HG03558 (cell line): Measurements from ENCODE around the gene HCFC1.

ENCODE experiments used
- ATAC-seq: cut with Tn5 transposase; IDR thresholded peaks from one replicate; pipeline ENCODE4 v1.9.1; 2021; ENCODE audit warnings: moderate number of reproducible peaks; ENCODE audit not compliant: unreplicated experiment; ENCODE audit errors: extremely low read depth

Gene HCFC1

GRCh38 chrX:153960786-153961185 is 10.8 kb downstream of the HCFC1 start:
- ATAC-seq = no peak

GRCh38 chrX:153960077-153960476 is 11.5 kb downstream of the HCFC1 start:
- ATAC-seq = no peak

- no peak for ATAC-seq
Observed at GRCh38 chrX:153959649-153960048, 12.0 kb downstream of the HCFC1 start.

- no peak for ATAC-seq
Observed at GRCh38 chrX:153958605-153959004, 13.0 kb downstream of the HCFC1 start.

- ATAC-seq = no peak
Observed at GRCh38 chrX:153957224-153957623, 14.4 kb downstream of the HCFC1 start.

- no peak for ATAC-seq
Observed at GRCh38 chrX:153956044-153956907, 15.3 kb downstream of the HCFC1 start.

- no peak for ATAC-seq
Observed at GRCh38 chrX:153955228-153955732, 16.3 kb downstream of the HCFC1 start.

GRCh38 chrX:153954558-153955227 is 16.9 kb downstream of the HCFC1 start:
- ATAC-seq = no peak

- ATAC-seq = no peak
Observed at GRCh38 chrX:153953892-153954557, 17.6 kb downstream of the HCFC1 start.

- no peak for ATAC-seq
Observed at GRCh38 chrX:153953342-153953830, 18.2 kb downstream of the HCFC1 start.

GRCh38 chrX:153952373-153953026 is 19.1 kb downstream of the HCFC1 start:
- ATAC-seq = no peak

GRCh38 chrX:153951683-153952372 is 19.8 kb downstream of the HCFC1 start:
- no peak for ATAC-seq

GRCh38 chrX:153950127-153950526 is 21.5 kb downstream of the HCFC1 start:
- ATAC-seq = no peak

GRCh38 chrX:153948847-153949805 is 22.5 kb downstream of the HCFC1 start:
- no peak for ATAC-seq

GRCh38 chrX:153948002-153948466 is 23.6 kb downstream of the HCFC1 start:
- ATAC-seq = no peak

GRCh38 chrX:153947009-153947769 is 24.4 kb downstream of the HCFC1 start:
- ATAC-seq = peak; percentile 50
